GM12874 (cell line): Measurements from ENCODE around the gene QRFP.

Source experiments
- TF ChIP-seq, protein P1 (sequence below): IDR thresholded peaks from 2 replicates; pipeline ENCODE4 v1.5.1; 2011; ENCODE audit warnings: low read depth, mild to moderate bottlenecking, control low read depth, low read length, moderate library complexity; ENCODE audit not compliant: insufficient read depth

QRFP gene

DNA sequence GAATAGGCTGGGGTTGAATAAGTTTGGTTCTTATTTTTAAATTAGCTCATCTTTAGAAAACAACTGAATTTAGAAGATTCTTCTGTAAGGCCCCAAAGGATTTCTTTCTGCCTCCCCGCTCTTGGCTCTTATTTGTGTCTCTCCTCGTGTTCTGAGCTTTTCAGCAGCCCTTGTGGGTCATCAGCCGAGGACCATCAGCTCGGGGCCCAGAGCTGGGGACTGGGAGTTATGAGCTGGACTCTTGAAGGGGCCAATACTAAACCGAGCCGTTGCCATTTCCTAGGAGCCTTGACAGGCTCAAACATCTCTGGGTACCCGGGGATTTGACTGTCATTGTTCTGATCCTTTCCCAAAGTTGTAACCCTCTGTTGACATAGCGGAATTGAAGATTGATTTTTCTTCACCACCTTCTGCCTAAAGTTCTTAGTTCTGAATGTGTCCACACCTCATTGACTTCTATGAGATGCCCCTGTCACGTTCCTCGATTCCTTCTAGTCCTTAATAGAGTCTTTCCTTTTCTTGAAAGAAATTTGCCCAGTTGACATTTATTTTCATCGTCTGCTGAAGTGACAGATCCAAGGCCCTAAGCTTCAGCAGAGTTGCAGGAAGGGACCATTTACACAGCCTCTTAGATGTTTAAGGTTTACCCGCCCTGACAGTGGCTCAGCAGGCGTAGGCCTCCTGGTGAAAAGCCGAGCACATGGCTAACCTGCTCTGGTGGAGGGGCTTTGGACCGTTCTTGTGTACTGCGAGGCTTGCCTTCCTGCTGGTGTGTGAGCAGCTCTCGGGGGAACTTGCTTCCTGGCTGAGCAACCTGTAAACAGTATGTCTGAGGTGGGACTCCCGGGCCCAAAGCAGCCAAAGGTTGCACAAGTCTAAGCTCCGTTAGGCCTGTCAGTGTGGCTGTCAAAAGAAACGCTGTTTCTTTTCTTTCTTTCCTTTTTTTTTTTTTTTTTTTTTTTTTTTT lies 37.6 kb downstream of the QRFP start:
- TF ChIP-seq, protein P1, sequence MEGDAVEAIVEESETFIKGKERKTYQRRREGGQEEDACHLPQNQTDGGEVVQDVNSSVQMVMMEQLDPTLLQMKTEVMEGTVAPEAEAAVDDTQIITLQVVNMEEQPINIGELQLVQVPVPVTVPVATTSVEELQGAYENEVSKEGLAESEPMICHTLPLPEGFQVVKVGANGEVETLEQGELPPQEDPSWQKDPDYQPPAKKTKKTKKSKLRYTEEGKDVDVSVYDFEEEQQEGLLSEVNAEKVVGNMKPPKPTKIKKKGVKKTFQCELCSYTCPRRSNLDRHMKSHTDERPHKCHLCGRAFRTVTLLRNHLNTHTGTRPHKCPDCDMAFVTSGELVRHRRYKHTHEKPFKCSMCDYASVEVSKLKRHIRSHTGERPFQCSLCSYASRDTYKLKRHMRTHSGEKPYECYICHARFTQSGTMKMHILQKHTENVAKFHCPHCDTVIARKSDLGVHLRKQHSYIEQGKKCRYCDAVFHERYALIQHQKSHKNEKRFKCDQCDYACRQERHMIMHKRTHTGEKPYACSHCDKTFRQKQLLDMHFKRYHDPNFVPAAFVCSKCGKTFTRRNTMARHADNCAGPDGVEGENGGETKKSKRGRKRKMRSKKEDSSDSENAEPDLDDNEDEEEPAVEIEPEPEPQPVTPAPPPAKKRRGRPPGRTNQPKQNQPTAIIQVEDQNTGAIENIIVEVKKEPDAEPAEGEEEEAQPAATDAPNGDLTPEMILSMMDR = no peak

- TF ChIP-seq, protein P1 = no peak
These were observed 38.5 kb downstream of the QRFP start for GRCh38 chr9:130857864-130858738.

DNA sequence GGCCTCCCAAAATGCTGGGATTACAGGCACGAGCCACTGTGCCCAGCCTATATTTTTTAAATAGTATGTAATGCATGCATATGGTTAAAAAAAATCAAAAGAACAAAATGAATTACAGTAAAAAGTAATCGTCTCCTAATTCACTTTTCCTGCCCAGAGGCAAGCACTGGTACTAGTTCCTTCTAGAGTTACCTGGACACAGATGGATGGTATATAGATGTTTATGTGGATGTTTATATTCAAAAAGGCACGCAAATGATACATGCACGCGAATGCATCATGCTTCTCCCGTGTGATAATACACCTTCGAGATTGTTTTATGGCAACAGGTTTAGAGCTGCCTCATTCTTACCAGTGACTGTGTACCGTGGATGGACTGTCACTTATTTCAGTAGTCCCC lies 40.1 kb downstream of the QRFP start:
- TF ChIP-seq, protein P1 = no peak

DNA sequence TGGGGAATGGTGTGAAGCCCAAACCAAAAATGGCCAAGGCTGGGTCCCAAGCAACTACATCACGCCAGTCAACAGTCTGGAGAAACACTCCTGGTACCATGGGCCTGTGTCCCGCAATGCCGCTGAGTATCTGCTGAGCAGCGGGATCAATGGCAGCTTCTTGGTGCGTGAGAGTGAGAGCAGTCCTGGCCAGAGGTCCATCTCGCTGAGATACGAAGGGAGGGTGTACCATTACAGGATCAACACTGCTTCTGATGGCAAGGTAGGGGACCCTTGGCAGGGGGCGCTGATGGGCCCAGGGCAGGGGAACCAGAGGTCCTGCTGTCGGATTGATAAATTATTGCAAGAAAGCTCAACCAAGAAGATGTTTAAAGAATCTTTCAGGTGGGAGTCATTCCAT lies 41.8 kb downstream of the QRFP start:
- TF ChIP-seq, protein P1 = no peak

GRCh38 chr9:130854092-130854491 lies 42.5 kb downstream of the QRFP start:
- TF ChIP-seq, protein P1 = no peak

GRCh38 chr9:130852801-130853200 lies 43.8 kb downstream of the QRFP start:
- TF ChIP-seq, protein P1 = no peak

- TF ChIP-seq, protein P1 = no peak
These were observed 47.3 kb downstream of the QRFP start for GRCh38 chr9:130849356-130849755.
